Stimulated activated naive CD8-positive, alpha-beta T cell treated with anti-CD3 and anti-CD28 coated beads, Interleukin-15, Interleukin-2, amounts not matched to agents 100 ng/mL and 50 ng/mL, for 24 hours (primary cell): ENCODE measurements around the gene BAIAP2.
"Not testable (repeated sequence)": the region's sequence is repeated elsewhere in the genome, so short reads cannot be mapped to it uniquely, and the experiment has no call there.

Experiments used
- H3K27ac Mint-ChIP-seq: one replicate; pipeline ENCODE4 v1.8.0; 2021; ENCODE audit warnings: mild to moderate bottlenecking, mixed read lengths
- H3K27me3 Mint-ChIP-seq: one replicate; pipeline ENCODE4 v1.8.0; 2021; ENCODE audit warnings: mixed read lengths
- H3K36me3 Mint-ChIP-seq: one replicate; pipeline ENCODE4 v1.8.0; 2021; ENCODE audit warnings: low read depth, mixed read lengths
- H3K4me1 Mint-ChIP-seq: one replicate; pipeline ENCODE4 v1.8.0; 2021; ENCODE audit warnings: low read depth, mixed read lengths
- H3K4me3 Mint-ChIP-seq: one replicate; pipeline ENCODE4 v1.8.0; 2021; ENCODE audit warnings: mild to moderate bottlenecking, mixed read lengths
- H3K9me3 Mint-ChIP-seq: one replicate; pipeline ENCODE4 v1.8.0; 2021; ENCODE audit warnings: mixed read lengths

The BAIAP2 gene

GRCh38 chr17:81135505-81136278 is 100.7 kb downstream of the BAIAP2 start:
- Mint-ChIP-seq H3K36me3 (no peaks in the 10 kb centered on the region), H3K4me1 (peaks cover 3% of the 10 kb centered on the region), H3K27ac (no peak overlapping the region), H3K9me3 (peaks cover 14% of the 10 kb centered on the region), H3K27me3 (no peaks in the 10 kb centered on the region), H3K4me3 (no peak overlapping the region)

GRCh38 chr17:81136366-81136765 is 101.4 kb downstream of the BAIAP2 start:
- no peak overlapping the region for H3K4me3 Mint-ChIP-seq
- peaks cover 14% of the 10 kb centered on the region for H3K9me3 Mint-ChIP-seq
- H3K27me3 Mint-ChIP-seq, result no peaks in the 10 kb centered on the region
- H3K27ac Mint-ChIP-seq, result no peak overlapping the region
- H3K36me3 Mint-ChIP-seq, result no peaks in the 10 kb centered on the region
- peaks cover 3% of the 10 kb centered on the region for H3K4me1 Mint-ChIP-seq

GRCh38 chr17:81137248-81137647 is 102.3 kb downstream of the BAIAP2 start:
- no peaks in the 10 kb centered on the region for H3K27me3 Mint-ChIP-seq
- no peak overlapping the region for H3K4me3 Mint-ChIP-seq
- H3K36me3 Mint-ChIP-seq, result no peaks in the 10 kb centered on the region
- no peak overlapping the region for H3K27ac Mint-ChIP-seq
- H3K9me3 Mint-ChIP-seq, result peaks cover 14% of the 10 kb centered on the region
- H3K4me1 Mint-ChIP-seq, result peaks cover 3% of the 10 kb centered on the region

DNA sequence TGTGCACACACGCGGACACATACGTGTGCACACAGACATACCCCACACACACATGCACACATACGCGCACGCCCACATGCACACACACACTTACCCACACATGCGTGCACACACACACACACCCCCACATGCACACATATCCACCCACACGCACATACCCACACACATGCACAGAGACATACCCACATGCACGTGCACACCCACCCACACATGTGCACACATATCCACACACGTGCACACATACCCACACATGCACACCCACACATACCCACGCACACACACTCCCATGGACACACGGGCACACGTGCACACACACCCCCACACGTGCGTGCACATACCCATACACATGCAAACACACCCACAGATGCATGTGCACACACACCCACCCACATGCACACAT is 103.1 kb downstream of the BAIAP2 start:
- Mint-ChIP-seq H3K27ac (no peak overlapping the region), H3K27me3 (no peaks in the 10 kb centered on the region), H3K9me3 (peaks cover 14% of the 10 kb centered on the region), H3K4me3 (no peak overlapping the region), H3K36me3 (no peaks in the 10 kb centered on the region), H3K4me1 (peaks cover 3% of the 10 kb centered on the region)

- no peak overlapping the region for H3K4me3 Mint-ChIP-seq
- no peaks in the 10 kb centered on the region for H3K36me3 Mint-ChIP-seq
- H3K4me1 Mint-ChIP-seq, result peaks cover 3% of the 10 kb centered on the region
- peaks cover 14% of the 10 kb centered on the region for H3K9me3 Mint-ChIP-seq
- peak overlapping the region; percentile 40 for H3K27ac Mint-ChIP-seq
- H3K27me3 Mint-ChIP-seq, result no peaks in the 10 kb centered on the region
Measured at GRCh38 chr17:81138500-81138899, 103.5 kb downstream of the BAIAP2 start.

- no peaks in the 10 kb centered on the region for H3K36me3 Mint-ChIP-seq
- H3K27me3 Mint-ChIP-seq, result no peaks in the 10 kb centered on the region
- H3K4me3 Mint-ChIP-seq, result no peak overlapping the region
- H3K27ac Mint-ChIP-seq, result no peak overlapping the region
- H3K4me1 Mint-ChIP-seq, result peaks cover 3% of the 10 kb centered on the region
- H3K9me3 Mint-ChIP-seq, result peaks cover 14% of the 10 kb centered on the region
Measured at GRCh38 chr17:81139428-81139827, 104.5 kb downstream of the BAIAP2 start.

DNA sequence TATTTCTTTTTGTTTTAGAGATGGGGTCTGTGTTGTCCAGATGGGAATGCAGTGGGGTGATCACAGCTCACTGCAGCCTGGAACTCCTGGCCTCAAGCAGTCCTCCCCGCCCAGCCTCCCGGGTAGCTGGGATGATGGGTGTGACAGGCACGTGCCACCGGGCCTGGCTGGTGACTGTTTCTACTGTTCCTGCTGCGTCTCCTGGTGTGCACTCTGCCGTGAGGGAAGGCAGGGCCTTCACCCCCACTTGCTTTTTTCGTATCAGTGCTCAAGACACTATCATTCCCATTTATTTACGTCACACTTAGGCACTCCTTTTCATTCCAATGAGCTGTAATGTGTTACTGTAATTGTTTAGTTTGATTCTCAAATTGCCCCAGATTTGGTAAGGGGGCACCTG is 105.1 kb downstream of the BAIAP2 start:
- no peak overlapping the region for H3K4me3 Mint-ChIP-seq
- H3K27me3 Mint-ChIP-seq, result no peaks in the 10 kb centered on the region
- H3K9me3 Mint-ChIP-seq, result peaks cover 14% of the 10 kb centered on the region
- H3K4me1 Mint-ChIP-seq, result peaks cover 3% of the 10 kb centered on the region
- H3K36me3 Mint-ChIP-seq, result no peaks in the 10 kb centered on the region
- no peak overlapping the region for H3K27ac Mint-ChIP-seq

GRCh38 chr17:81140695-81141094 is 105.7 kb downstream of the BAIAP2 start:
- no peak overlapping the region for H3K27ac Mint-ChIP-seq
- peaks cover 3% of the 10 kb centered on the region for H3K4me1 Mint-ChIP-seq
- H3K4me3 Mint-ChIP-seq, result no peak overlapping the region
- H3K27me3 Mint-ChIP-seq, result no peaks in the 10 kb centered on the region
- peaks cover 14% of the 10 kb centered on the region for H3K9me3 Mint-ChIP-seq
- H3K36me3 Mint-ChIP-seq, result no peaks in the 10 kb centered on the region

GRCh38 chr17:81142301-81143199 is 107.6 kb downstream of the BAIAP2 start:
- Mint-ChIP-seq H3K27ac (no peak overlapping the region), H3K4me1 (peaks cover 3% of the 10 kb centered on the region), H3K9me3 (peaks cover 12% of the 10 kb centered on the region), H3K27me3 (no peaks in the 10 kb centered on the region), H3K36me3 (no peaks in the 10 kb centered on the region), H3K4me3 (no peak overlapping the region)

- Mint-ChIP-seq H3K27me3 (no peaks in the 10 kb centered on the region), H3K4me3 (no peak overlapping the region), H3K4me1 (peaks cover 3% of the 10 kb centered on the region), H3K27ac (no peak overlapping the region), H3K9me3 (peaks cover 6% of the 10 kb centered on the region), H3K36me3 (no peaks in the 10 kb centered on the region)
Measured at GRCh38 chr17:81143200-81143527, 108.2 kb downstream of the BAIAP2 start.

GRCh38 chr17:81143717-81144422 is 108.9 kb downstream of the BAIAP2 start:
- Mint-ChIP-seq H3K27ac (no peak overlapping the region), H3K36me3 (no peaks in the 10 kb centered on the region), H3K9me3 (no peaks in the 10 kb centered on the region), H3K4me3 (no peak overlapping the region), H3K27me3 (no peaks in the 10 kb centered on the region), H3K4me1 (no peaks in the 10 kb centered on the region)

DNA sequence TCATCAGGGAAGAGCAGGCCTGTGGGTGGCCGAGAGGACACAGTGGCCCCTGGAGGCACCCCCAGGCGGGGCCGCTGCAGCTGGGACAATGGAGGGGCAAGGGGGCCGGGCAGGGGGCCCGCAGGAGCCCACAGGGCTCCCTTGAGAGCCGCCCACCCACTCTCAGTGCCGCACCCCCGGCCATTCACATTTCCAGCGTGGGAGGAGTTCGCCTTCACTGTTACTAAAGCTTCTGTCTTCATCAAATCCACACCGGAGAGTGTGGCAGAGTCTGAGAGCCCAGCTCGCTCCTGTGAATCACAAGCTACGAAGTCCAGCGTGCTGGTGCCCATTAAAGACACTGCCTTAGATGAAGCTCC is 109.5 kb downstream of the BAIAP2 start:
- Mint-ChIP-seq H3K4me1 (no peaks in the 10 kb centered on the region), H3K4me3 (no peak overlapping the region), H3K36me3 (no peaks in the 10 kb centered on the region), H3K27me3 (no peaks in the 10 kb centered on the region), H3K27ac (no peak overlapping the region), H3K9me3 (no peaks in the 10 kb centered on the region)

DNA sequence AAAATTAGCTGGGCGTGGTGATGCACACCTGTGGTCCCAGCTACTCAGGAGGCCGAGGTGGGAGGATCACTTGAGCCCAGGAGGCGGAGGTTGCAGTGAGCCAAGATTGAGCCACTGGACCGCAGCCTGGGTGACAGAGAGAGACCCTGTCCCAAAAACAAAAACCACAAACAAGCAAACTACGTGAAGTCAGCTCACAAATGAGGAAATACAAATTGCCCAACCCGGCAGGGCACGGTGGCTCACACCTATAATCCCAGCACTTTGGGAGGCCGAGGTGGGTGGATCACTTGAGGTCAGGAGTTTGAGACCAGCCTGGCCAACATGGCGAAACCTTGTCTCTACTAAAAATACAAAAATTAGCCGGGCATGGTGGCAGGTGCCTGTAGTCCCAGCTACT is 111.3 kb downstream of the BAIAP2 start:
- H3K27me3 Mint-ChIP-seq, H3K27ac Mint-ChIP-seq, H3K4me3 Mint-ChIP-seq, H3K4me1 Mint-ChIP-seq, H3K9me3 Mint-ChIP-seq, H3K36me3 Mint-ChIP-seq: not testable (repeated sequence)

DNA sequence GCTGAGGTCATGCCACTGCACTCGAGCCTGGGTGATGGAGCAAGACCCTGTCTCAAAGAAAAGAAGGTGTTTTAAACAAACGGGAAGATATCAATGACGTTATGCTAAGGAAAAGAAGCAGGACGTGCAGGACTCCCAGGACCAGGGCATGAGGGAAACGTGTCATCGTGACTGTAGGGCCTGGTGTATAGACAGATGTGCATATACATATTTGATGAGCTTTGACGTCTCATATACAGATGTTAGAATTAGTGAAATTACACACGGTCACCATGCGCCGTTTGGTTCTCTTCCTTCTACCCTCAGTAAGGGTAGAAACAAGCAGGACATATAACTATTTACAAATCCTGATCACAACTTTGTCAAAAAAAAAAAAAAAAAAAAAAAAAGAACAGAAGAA is 112.8 kb downstream of the BAIAP2 start:
- Mint-ChIP-seq H3K27me3 (no peaks in the 10 kb centered on the region), H3K4me3 (no peak overlapping the region), H3K9me3 (no peaks in the 10 kb centered on the region), H3K27ac (no peak overlapping the region), H3K4me1 (no peaks in the 10 kb centered on the region), H3K36me3 (no peaks in the 10 kb centered on the region)

- Mint-ChIP-seq H3K4me1 (no peaks in the 10 kb centered on the region), H3K9me3 (no peaks in the 10 kb centered on the region), H3K27ac (no peak overlapping the region)
Measured at GRCh38 chr17:81148571-81148970, 113.6 kb downstream of the BAIAP2 start.

More at GRCh38 chr17:81148571-81148970, 113.6 kb downstream of the BAIAP2 start:
- Mint-ChIP-seq H3K4me3 (no peak overlapping the region), H3K27me3 (no peaks in the 10 kb centered on the region), H3K36me3 (no peaks in the 10 kb centered on the region)
